ENCODE results near the gene CEP76.

The CEP76 gene, protein sequence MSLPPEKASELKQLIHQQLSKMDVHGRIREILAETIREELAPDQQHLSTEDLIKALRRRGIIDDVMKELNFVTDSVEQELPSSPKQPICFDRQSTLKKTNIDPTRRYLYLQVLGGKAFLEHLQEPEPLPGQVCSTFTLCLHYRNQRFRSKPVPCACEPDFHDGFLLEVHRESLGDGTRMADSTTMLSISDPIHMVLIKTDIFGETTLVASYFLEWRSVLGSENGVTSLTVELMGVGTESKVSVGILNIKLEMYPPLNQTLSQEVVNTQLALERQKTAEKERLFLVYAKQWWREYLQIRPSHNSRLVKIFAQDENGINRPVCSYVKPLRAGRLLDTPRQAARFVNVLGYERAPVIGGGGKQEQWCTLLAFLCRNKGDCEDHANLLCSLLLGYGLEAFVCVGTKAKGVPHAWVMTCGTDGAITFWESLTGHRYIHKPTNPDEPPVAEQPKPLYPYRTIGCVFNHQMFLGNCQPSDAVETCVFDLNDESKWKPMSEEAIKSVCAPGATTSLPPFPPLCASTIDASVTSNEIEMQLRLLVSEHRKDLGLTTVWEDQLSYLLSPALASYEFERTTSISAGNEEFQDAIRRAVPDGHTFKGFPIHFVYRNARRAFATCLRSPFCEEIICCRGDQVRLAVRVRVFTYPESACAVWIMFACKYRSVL

DNA sequence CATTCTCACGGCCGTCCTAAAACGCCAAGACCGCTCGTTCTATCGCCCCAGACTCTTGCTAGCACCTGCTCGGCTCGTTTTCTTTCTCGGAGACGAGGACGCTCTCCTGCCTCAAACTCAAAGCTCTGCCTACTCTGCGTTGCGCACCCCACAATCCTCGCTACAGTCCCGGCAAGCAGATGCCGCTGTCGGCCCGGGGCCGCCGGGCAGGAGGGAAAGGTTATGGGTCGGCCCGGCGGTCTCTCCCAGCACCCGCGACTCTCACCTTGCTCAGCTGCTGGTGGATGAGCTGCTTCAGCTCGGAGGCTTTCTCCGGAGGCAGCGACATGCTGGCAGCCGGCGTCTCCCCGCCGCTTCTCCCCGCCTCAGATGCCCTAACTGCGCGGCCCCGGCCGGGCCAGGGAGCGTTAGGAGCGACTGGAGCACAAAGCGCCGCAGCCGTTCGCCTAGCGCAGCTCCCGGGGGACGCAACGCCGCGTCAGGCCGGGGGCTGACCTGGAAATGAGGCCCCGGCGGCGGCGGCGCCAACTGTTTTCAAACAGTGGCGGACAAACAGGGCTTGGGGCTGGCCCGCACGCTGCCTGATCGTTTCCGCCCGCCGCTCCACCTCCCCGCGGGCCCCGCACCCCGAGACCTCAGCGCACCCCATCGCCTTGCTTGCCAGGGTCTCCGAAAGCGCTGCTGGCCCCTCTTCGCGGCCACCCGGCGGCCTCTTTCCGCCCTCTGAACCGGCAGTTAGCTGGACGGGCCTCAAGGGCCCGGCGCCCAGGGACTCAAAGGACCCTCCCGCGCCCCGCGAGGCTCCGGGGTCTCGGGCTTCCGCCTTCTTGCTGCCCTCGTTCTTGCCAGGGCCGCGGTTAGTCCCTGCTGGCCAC is at the start of gene CEP76, which contains the start of gene PSMG2:
CEP76 (minus strand) TSS at position 503 of the 875 bp plus-strand sequence; CDS start at position 328, 175 bp downstream.
PSMG2 (plus strand) TSS at position 822 of the 875 bp plus-strand sequence. CDS start 66 bp downstream, outside the sequence.
- peak; percentile 57 to 62 for DNase-seq (ENCODE audit: low read depth in 2 of 2)

- no peak for DNase-seq (ENCODE audit: low read depth in 2 of 2)
Measured at GRCh38 chr18:12751891-12752290, 49.4 kb upstream of the CEP76 start.

GRCh38 chr18:12751503-12751884 is 49.0 kb upstream of the CEP76 start:
- no peak for DNase-seq (ENCODE audit: low read depth in 2 of 2)

DNA sequence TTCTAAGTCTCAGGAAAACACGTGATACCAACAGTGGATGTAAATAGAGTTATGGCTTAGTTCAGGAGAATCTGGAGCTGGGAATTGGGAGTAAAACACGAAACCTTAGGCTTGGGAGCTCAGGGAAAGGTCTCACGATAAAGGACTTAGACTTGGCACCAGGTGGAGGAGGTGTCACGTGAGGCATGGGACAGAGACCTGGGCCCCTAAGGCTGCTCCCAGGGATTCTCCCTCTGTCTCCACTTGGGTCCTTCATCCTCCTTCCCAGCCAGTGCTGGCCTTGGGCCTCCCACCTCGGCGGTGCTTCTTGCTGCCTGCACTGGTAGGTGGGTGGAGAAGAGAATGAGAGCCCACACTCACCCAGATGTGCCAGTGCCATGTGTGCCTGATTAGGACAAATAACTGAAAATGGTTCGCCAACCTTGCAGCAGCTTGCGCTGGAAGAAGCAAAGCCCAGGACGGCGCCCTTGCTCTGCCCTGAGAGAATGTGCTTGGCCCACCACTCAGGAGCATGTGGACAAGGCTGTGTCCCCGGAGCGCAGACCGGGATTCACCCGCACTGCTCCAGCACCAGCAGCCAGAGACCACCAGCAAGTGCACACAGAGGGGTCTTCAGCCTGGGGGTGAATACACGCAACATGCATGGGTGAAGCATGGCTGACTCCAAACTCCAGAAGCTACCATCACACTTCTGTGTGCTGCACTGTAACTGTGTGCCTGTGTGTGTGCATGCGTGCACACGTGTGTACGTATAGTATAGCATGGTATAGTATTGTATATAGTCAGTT is 48.4 kb upstream of the CEP76 start:
- DNase-seq (ENCODE audit: low read depth in 2 of 2), result no peak

DNA sequence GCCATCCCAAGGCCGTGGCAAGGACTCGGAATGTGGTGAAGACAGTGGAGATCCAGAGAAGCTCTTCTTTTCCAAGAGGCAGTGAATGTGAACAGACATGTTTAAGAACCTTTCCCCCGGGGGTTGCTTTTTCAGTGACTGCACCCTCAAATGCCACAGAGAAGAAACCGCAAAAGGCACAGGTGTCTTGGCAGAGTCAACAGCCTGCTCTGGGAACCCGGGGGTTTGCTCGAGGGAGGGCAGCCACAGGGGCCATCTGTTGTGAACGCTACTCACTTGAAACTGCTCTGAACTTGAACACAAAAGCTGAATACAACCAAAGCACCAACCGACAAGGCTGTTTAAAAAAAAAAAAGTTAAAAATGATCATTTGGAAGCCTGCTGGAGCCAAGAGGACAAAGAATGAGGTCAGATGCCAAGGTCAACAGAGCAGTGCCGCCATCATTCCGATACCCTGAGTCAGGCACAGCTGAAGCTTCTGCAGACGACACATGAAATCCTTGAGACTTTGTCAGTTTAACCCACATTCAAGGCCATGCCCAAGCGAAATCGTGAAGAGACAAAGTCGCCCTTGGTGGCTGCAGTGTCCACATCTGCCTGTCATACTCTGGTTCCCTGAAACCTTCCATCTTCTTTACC is 47.7 kb upstream of the CEP76 start:
- no peak for DNase-seq (ENCODE audit: low read depth in 2 of 2)

- DNase-seq (ENCODE audit: low read depth in 2 of 2), result no peak
Measured at GRCh38 chr18:12749121-12749520, 46.6 kb upstream of the CEP76 start.

GRCh38 chr18:12748671-12749070 is 46.1 kb upstream of the CEP76 start:
- DNase-seq (ENCODE audit: low read depth in 2 of 2), result no peak

- no peak for DNase-seq (ENCODE audit: low read depth in 2 of 2)
Measured at GRCh38 chr18:12747530-12748315, 45.2 kb upstream of the CEP76 start.

- no peak for DNase-seq (ENCODE audit: low read depth in 2 of 2)
Measured at GRCh38 chr18:12745095-12745795, 42.7 kb upstream of the CEP76 start.

DNA sequence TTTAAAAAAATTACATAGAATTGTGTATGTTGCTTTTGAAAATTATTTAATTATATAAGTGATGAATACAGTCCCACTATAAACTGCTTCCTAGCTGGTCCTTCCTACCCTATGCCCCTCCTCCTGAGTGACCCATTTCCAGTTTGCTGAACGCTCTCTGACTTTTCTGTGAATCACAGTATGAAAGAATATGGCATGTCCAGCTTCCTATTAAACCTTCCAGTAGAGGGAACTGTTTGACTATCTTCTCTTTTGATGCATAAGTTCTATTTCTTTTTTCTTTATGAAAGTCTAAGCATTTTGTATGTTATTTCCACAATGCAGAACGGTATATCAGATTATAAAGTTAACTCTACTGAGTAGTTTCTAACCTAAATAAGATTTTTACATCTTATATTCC is 41.6 kb upstream of the CEP76 start:
- DNase-seq (ENCODE audit: low read depth in 2 of 2), result no peak

DNA sequence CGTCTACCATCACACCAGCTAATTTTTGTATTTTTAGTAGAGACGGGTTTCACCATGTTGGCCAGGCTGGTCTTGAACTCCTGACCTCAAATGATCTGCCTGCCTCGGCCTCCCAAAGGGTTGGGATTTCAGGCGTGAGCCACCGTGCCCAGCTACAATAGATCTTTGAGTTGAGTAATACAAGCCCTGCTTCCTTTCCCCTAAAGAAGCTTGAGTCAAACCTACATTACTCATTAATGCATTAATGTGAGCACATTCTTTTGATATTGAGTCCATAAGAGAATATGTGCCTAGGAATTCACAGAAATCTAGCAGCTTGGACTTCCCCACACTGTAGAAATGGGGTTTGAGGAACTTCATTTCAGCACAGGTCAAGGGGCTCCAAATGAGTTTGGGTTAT is 39.9 kb upstream of the CEP76 start:
- DNase-seq (ENCODE audit: low read depth in 2 of 2), result no peak

- no peak for DNase-seq (ENCODE audit: low read depth in 2 of 2)
Measured at GRCh38 chr18:12741351-12741750, 38.8 kb upstream of the CEP76 start.

DNA sequence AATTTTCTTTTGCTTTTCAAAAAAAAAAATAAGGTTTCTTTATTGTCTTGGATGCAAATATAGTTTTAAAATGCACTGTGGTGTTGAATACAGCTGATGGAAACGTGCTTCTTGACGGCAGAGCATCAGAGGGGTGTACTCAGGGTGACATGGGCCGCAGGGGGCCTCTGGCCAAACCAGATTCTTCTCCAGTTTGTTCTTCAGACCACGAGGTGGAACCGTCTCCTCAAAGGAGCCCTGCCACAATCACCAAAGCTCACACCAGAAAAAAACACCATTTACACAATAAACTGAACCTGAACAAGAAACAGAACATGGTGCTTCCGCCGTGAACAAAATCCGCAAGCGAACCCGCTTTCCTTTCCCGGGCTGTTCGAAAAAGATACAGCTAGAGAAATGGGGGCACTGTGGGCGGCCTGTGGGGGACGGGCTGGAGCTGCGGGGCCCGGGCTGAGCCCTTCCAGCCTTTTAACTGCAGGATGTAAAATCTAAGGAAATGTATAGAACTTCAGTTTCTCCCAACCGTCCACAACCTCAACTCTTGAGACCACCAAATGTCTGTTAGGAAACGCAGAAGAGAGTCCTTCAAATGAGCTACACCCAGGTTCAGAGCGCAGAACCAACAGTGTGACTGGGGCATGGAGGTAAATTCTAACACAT is 34.9 kb upstream of the CEP76 start:
- DNase-seq (ENCODE audit: low read depth in 2 of 2), result no peak

DNA sequence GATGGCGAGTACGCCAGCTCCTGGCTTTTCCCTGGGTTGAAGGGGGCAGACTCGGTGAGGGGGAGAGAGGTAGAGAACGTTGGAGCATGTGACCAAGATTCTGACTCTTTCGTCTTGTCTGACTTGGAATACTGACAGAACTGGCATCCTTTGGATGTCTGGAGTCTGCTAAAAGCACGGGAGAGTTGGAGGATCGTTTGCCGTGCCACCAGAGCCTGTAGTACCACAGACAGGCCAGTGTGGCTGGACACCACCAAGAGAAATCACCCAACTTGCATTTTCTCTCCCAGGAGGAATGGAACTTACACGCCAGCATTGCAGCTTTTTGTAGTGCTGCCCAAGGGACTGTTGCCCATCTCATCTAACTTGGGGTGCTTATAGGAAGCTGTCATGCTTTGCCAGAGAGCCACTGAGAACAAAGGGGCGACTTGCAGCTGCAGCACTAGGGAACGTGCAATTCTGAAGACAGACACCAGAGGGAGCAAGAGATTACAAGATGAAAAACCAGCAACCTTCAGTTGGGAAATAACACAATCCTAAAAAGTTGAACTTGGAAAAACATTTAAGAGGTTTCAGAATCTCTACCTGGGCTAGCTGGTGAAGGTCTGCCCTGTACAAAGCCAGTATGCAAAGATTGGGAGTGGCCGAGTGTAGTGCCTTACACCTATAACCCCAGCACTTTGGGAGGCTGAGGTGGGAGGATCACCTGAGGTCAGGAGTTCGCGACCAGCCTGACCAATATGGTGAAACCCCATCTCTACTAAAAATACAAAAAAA is 24.4 kb upstream of the CEP76 start:
- peak; percentile 8 to 28 for DNase-seq (ENCODE audit: low read depth in 2 of 2)

DNA sequence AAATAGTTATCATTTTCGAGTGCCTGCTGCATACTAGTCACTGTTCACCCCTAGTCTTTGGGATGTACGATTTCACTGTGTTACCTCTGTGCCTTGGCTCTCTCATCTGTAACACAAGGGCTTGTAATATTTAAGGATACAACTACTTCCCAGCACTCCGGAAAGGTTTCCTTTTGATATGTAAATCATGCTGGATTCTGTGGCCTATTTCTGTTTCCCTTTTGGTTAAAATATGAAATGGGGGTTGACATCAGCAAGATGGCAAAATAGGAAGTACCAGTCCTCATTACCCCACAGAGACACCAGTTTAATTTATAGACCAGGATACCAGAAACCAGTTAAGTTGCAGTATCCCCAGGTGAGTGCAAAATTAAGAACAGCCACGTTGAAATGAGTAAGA is 23.8 kb upstream of the CEP76 start:
- no peak for DNase-seq (ENCODE audit: low read depth in 2 of 2)

GRCh38 chr18:12722731-12723130 is 20.2 kb upstream of the CEP76 start:
- DNase-seq (ENCODE audit: low read depth in 2 of 2), result no peak

- DNase-seq (ENCODE audit: low read depth in 2 of 2), result no peak
Measured at GRCh38 chr18:12721495-12722275, 19.2 kb upstream of the CEP76 start.

Data from activated CD8-positive, alpha-beta memory T cell treated with anti-CD3 and anti-CD28 coated beads for 4 hours (primary cell).